Activated CD4-positive, CD25-positive, alpha-beta regulatory T cell (primary cell): ENCODE measurements around the gene ASTL.
A peak's percentile ranks its signal among the peaks of the same experiment; 100 is the strongest.

Experiments
- DNase-seq, 4 experiments: peaks; one replicate each; lab custom pipeline; 2025; lab: John Stamatoyannopoulos, UW

The ASTL gene

DNA sequence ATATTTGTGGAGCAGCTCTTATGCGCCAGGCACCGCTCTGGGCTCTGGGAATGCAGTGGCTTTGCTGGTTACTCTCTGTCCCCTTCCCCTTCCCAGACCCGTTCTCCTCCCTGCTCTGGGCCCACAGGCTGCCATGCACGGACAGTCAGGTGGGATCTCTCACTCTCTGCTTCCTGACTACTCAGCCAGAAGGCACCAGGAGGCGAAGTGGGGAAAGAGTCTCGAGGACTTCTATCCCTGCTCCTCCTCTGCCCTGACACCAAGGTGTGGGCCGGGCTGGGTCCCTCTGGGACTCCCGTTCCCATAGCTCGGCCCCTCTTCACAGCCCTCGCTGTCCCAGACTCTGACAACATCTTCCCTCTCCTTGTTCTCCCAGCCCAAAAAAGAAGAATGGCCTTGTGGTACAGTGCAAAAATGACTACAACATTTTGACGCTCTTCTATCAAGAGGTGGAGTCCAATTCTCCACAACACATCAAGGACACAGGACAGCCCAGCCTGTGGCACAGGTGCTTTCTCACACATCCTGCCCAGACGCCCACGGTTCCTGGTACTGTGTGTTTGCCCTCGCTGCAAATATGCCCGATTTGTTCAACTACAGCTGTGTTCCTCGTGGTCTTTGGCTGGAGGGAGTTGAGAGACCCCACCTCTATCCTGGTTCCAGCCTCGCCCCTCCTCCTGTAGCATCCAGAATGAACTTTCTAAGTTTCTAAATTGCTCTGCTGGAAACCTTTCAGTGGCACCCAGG lies 21.0 kb upstream of the ASTL start:
- DNase-seq: peak in 2 of 4 experiments; percentile 21 to 27

DNA sequence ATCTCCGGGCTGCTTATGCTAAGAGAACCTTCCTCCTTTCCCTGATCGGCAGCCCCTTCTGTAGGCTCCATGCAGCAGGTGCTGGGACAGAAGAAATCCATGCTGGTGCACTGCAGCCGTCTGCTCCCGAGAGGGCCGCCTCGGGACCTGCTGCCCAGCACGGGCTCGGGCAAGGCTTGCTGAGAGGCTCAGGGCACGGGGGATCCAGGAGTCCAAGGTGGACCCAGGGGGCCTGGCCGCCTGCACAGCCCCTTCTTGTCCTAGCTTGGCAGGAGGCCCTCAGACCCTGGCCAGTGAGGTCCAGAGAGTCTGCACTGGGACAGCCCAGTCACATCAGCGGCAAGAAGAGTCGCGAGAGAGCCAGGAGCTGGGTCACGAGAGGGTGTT lies 20.2 kb upstream of the ASTL start:
- no peak for DNase-seq

DNA sequence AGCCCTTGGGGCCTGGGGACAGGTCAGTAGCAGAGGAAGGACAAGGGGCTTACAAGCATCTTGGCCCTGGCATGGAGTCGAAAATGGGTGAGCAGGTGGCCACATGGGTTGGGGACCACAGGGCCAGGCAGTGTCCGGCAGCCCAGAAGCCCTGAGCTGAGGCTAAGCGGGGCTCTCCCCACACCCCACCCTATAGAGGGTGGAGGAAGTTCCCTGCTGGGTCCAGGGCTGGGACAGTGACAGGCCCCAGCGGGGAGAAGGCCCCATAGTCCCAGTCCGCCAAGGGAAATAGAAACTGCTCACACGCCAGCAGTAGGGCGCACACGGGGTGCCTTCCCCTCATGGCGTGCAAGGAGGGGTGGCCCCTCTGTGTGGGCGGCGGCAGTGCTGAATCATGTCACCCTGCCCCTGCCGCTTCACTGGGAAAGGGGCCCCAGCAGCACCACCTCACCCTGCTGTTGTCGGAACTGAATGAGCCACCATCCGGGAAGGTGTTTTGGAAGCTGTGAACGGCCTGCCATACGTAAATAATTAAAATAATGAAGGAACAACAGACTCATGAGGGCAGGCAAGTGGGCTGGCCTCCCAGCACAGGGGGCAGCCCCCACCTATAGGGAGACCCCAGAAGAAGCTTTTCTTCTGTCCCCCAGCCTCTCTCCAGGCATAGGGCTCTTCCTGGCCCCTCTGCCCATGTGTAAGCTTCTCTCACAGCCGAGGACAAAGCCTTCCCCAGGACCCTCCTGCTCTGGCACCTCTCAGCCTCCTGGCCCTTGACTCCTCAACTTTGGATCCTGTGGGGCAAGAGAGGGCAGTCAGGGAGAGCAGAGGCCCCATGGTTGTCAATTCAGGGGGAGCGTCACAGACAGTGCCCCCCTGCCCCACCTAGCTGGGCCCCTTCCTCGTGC lies 19.6 kb upstream of the ASTL start:
- DNase-seq: peak; percentile 60 to 87 (median 78)

DNA sequence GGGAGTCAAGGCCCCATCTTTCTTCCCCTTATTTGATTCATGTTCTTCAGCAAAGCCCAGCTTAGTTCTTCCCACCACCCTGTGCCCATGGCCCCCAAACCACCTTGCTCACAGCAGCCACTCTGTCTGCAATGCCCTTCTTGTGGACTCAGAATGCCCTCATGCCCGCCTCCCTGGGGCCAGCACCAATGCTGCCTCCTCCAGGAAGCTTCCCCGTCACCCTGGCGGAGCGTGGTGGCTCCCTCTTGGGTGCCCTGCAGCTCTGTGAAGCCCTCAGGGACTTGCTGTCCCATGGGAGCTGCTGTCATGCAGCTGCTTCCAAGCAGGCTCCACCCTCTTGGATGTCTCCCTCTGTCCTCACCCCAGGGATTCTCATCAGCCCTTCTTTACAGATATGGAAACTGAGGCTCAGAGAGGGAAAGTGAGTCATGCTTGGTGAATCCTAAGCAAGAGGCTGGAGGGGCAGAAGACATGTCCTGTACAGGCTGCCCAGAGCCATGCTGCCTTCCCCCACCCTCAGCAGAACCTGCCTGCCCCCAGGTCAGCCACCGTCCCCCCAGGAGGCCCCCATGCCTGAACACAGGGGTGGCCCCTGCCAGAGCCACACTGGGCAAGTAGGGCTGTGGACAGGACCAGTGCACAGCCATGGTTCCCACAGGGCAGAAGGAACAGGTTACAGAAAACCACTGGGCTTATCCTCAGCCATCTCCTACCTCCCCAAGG lies 18.8 kb upstream of the ASTL start:
- no peak for DNase-seq

DNA sequence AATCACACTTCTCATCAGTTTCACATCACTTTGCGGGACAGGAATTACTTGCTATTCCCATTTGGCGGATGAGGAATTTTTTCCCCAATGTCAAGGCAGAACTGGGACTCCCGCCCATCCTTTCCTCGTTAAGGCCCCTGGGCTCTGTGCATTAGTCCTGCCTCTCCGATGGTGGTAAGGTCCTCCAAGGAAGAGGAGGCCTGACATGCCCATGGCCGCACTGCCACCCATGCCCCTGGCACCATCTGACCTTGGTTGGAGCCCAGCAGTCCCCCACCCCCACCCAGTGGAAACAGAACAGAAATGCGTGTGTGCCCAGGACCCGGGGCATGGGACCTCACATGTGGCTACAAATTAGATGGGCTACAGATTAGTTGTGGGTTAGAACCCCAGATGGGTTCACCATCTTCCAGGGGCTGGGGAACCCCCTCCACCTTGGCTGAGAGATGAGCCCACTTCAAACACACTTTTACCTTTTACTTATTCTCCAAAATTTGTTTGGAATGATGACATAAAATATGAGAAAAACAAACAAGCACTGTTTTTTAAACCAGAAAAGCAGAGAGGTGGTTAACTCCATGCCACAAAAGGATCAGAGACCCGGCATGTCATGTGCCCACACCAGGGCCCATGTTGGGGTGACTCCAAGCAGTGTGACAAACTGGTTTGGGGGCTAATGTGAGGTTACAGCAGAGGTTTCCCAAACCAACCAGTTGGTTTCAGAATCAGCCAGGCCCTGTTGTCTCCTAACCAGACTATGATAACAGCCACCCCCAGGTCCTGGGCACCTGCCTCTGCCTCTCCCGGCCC lies 17.9 kb upstream of the ASTL start:
- no peak for DNase-seq

DNA sequence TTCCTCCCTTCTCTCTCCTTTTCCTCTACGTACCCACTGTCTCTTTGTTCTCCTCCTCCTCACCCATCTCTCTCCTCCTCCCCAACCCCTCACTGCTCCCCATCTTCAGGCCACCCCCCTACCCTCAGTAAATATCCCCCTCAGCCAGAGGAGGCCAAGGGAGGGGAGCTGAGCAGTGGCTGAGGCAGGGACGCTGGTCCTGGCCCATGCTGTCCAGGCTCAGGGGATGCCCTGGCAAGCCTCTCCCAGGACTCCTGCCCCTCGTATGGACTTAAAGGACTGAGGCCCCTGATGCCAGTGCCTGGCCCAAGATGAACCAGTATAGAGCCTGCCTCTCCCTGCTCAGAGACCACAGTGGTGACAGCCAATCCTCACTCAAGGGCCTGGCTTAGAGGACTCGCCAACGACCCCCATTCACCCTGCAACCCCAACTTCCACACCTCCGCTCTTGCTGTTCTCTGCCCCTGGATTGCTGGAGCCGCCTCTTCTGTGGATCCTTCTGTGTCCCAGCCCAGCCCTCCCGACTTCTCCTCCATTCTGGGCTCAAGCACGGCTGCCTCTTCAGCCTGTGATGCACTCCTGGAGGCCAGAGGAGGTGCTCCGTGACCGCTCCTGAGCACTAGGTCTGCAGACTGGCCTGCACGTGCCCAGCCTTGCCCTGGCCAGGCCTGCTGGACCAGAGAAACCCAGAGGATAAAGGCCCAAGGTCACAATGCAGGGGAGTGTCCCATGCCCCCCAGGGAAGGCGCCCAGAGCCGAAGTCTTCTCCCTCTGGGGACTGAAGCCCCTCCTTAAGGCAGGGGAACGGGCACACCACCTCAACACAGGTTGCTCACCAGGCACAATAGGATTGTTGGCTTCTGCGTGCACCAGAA lies 16.4 kb upstream of the ASTL start:
- no peak for DNase-seq

DNA sequence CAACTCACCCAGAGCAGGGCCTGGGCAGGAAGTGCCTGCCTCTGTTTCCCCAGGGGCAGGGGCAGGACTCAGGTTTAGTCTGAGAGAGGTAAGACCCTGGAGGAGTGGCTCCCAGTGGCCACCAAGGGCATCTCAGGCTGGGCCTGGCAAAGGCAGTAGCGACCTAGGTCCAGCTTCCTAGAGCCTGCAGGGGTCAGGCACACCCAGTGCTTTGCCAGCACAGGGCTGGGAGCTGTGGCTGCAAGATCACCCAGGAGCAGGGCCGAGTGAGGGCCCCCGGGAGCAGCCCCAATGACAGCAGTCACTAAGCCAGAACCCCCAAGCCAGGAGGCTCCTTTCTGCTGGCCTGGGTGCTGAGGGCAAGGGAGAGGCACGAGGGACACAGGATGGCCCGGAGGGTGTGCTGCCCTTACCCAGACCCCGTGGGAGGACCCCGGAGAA lies 15.7 kb upstream of the ASTL start:
- no peak for DNase-seq

DNA sequence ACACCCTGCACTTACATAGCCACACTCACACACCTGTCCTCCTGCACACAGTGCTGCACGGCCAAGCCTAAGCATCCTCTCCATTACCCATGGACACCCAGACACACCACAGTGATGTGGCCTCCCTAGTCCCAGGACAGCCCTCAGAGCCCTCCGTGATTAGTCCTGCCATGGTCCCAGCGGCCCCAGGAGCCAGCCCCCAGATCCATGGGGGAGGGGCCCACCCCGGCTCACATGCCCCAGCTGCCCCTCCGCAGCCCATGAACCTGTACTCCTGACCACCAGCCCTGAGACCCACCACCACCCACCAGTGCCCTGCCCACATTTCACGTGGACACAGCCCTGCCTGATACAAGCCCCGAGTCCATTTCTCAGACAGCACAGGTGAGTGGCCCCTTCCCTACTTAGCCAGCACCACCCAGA lies 15.0 kb upstream of the ASTL start:
- no peak for DNase-seq

DNA sequence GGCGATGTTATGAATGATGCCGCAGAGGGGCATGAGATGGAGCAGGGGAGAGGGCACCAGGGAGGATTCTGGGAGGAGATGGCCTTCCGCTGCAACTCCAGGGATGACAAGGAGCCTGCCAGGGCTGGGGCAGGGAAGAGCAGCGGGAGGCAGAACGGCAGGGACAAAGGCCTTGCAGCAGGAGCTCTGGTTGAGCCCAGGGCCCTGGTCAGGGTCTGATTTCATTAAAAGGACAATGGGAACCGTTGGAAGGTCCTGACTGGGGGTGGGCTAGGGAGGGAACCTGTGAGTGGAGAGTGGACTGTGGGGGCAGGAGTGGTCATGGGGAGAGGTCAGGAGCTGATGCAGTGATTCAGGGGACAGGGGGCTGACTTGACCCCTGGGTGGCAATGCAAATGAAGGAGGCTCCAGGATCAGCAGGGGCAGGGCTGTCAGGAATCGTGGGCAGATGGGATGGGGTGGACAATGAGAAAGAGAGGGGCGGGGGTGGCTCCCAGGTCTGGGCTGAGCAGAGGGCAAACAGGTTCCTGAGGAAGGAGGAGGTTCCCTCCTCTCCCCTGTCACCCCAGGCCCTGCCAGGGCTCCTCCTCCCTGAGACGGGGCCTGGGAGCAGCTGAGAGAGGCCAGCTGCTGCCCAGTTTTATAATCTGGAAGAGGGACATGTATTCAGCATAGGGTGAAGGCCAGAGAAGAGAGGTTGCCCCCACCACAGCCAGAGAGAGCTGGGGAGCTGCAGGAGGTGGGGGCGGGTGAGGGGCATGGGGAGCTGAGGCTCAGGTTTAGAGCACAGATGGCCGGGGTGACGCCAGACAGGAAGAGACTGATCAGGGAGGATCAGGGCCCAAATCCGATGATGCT lies 14.2 kb upstream of the ASTL start:
- no peak for DNase-seq

DNA sequence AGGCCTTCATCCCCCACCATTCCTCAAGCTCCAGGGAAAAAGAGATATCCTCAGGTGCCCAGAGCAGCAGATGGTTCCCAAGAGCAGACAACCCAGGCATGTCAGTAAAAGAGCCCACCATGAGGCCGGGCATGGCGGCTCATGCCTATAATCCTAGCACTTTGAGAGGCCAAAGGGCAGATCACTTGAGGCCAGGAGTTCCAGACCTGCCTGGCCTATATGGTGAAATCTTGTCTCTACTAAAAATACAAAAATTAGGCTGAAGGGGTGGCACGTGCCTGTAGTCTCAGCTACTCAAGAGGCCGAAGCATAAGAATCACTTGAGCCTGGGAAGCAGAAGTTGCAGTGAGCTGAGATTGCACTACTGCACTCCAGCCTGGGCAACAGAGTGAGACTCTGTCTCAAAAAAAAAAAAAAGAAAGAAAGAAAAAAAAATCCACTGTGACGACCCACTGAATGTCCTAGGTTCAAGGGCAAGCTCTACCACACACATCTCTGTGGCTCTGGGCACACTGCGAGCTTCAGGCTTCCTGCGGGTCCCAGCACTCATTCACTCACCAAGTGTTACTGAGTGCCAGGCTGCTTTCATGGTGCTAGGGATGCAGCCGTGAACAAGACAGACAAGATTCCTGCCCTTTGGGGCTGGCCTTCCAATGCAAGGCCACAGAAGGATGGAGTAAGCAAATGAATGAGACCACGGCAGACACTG lies 13.4 kb upstream of the ASTL start:
- DNase-seq: no peak

DNA sequence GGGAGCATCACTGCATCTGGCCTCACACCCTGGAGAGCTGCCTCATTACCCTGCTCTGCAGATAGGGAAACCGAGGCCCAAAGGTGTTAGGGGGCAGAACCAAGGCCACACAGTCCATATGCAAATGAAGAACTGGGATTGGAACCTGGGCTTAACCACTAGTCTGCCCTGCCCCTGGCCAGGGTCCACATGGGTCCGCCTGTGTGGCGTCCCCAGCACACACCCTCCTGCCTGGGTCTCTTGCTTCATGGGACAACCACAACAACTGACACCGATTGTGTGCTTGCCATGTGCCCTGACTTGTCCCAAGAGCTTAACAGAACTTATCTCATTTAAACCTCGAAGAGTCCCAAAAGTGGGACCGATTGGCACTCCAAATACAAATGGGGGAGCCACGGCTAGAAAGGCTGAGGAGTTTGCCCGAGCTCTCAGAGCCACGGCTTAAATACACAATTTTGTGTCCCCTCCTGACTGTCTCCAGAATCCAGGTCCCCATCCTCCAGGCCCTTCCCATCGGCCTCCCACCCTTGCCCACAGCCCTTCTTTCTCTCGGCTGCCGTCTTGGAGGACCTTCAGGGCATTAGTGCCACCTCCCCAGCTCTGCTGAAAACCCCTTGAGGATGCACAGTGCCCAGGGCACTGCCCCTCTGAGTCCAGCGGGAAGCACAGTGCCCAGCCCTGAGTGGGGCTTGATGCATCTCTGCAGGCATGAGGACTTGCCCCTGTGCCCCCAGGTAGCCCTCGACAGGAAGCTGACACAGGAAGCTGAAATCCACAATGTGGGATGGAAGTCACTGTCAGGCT lies 12.7 kb upstream of the ASTL start:
- no peak for DNase-seq

DNA sequence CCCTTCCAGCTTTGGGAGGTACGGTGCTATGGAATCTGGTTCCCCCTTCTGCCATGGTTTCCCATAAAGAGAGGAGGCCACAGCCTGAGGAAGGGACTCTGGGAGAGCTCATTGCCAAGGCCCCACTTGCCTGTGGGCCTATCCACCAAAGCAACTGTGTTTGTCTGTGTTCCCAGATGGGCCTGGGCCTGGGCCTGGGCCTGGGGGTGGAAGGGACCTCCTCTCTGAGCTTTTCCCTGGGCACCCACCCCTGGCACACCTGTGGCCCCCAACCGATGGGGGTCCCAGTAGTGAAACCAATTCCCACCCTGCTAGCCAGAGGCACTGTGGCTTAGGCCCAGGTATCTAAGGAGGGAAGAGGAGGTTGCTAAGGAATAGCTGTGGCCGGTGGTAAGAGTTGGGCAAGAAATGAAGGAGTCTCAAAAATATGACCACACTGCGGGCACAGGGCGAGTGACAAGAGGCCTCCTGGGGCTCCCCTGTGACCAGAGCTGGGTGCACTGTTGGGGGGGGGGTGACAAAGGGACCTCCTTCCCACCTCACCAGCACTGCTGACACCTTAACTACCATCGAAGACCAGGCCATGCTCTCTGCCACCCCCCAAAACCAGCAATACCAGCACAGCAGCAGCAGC lies 11.8 kb upstream of the ASTL start:
- no peak for DNase-seq

DNA sequence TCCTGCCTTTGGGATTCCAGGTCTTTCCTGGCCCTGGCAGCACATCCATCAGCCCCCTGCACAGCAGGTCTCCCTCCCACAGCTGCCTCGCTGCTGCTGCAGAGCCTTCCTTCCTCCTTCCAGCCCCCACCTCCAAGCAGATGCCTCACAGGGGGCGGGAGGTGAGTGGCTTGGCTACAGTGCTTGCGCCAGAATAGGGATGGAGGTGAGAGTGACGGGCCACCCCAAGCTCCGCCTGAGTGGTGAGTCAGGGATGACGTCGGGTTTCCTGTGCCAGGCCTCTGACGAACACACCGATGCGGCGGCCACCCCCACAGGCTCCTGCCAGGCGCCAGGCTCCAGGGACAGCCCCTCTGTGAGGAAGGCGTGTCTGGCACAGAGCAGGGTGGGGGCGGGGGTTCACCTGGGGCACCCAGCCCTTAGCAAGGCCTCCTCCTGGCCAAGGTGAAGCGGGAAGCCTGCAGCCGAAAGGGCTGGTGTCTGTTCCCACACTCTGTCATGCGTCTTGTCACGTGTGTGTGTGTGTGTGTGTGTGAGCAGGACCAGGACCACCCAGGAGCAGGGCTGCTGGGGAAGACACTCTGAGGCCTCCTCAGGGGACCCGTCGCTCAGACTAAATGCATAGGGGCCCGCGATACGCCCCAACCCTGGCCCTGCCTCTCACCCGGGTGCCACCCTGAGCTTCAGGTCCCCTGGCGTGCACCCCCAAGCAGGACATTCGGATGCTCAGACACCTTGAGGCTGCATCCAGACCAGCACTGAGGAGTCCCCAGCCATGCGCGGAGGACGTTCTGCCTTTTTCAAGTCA lies 10.3 kb upstream of the ASTL start:
- DNase-seq: peak; percentile 87 to 91 (median 90)

DNA sequence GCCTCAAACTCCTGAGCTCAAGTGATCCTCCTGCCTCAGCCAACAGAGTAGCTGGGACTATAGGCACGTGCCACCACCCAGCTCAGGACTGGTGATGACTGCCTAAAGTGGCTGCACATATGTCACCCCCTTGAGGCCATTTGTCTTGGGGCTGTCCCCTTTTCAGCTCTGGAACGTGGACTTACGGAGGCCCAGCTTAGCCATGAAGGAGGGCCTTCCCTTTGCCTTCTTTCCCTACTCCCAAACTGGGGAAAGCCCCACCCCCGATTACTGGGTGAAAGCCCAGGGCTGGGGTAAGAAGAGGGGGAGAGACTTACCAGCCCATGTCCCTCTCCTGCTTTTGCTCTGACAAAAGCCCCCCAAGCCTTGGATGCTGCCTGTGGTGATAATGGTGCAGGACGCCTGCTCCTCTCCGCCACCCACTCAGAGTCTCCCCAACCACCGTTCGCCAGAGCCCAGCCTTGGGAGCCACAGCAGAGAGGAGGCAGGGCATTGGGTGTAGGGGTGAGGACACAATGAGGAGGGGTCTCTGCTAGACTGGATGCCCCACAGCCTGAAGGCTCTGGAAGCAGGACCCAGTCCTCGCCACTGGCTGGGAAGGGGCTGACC lies 9.4 kb upstream of the ASTL start:
- no peak for DNase-seq

DNA sequence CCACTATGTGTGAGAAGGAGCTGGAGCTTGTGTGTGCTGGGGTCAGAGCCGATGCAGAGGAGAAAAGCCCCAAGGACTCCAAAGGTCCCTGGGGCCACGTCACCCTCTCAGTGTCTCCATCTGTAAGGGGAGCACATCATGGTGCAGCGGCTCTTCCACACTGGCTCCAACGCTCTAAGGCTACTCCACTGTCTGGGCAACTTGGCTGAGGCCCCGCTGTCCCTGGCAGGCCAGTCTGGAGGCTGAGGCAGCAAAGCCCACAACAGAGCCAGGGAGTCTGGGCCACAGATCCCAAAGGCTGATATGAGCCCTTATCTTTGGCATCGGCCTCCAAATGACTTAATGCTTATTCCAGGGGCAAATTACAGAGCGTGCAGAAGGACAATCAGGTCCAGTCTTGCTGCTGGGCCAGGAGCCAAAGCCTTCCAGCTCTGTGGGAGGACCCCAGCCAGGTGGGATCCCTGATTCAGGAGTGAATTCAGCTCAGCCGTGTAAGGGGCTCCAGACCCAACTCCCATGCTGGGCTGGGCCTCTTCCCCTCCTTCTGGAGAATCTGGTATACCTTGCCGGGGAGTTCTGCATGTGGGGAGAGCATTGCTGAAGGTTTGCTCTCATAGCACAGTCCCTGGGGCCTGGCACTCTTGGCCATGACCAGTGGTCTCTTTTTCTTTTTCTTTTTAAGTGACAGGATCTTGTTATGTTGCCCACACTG lies 8.7 kb upstream of the ASTL start:
- no peak for DNase-seq
